Kasumi-1 (cell line): ENCODE results near the gene SRCIN1.
"Not testable (repeated sequence)": the region's sequence is repeated elsewhere in the genome, so short reads cannot be mapped to it uniquely, and the experiment has no call there.

ENCODE experiments used
- DNase-seq, 2 experiments: peaks; one replicate each; lab custom pipeline; 2025; lab: John Stamatoyannopoulos, UW

The SRCIN1 gene

DNA sequence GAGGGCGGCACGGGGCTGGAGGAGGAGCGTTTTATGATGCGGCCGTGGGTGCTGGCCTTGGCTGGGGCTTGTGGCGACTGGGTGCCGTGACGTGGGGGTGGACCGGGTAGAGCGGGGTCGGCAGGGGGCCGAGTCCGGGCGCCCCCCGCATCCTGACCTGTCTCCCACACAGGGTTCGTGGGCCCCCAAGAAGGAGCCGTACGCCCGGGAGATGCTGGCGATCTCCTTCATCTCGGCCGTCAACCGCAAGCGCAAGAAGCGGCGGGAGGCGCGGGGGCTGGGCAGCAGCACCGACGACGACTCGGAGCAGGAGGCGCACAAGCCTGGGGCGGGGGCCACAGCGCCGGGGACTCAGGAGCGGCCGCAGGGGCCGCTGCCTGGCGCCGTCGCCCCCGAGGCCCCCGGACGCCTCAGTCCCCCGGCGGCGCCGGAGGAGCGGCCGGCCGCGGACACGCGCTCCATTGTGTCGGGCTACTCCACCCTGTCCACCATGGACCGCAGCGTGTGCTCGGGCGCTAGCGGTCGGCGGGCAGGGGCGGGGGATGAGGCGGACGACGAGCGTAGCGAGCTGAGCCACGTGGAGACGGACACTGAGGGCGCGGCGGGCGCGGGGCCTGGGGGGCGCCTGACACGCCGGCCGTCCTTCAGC lies 95.9 kb downstream of the SRCIN1 start:
- DNase-seq, result no peak

DNA sequence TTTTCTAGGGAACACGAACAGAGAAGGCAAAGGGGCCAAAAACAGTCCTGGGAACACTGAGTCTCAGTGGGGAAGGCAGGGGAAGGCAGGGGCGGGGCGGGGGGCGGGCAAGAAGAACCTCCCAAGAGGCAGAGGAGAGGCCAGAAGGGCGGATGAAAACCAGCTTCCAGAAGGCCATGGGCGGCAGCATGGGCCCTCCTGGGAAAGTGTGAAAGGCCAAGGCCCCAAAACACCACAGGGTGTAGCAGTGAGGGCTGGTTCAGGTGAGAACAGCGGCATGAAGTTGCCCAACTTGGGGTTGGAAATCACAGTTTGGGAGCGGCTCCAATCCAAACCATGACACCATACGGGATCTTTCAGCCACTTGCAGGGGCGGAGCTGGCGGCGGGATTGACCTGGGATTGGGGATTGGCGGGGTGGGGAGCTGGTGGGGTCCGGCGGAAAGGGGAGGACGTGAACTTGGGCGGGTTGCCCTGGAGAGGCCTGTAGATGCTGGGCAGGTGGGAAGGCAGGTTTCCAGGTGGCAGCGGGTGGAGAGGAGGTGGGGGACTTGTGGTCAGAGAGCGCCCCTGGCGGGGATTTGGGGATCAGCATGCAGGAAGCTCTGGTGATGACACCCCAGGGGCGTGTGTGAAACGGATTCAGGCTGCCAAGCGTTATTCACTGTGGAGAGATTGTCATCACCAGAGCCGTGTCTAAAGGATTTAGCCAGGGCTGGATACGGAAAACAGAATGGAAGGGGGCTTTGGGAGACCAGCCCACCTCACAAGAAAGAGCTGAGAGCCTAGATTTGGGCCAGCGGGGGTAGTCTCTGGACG lies 96.6 kb downstream of the SRCIN1 start:
- DNase-seq, result no peak

DNA sequence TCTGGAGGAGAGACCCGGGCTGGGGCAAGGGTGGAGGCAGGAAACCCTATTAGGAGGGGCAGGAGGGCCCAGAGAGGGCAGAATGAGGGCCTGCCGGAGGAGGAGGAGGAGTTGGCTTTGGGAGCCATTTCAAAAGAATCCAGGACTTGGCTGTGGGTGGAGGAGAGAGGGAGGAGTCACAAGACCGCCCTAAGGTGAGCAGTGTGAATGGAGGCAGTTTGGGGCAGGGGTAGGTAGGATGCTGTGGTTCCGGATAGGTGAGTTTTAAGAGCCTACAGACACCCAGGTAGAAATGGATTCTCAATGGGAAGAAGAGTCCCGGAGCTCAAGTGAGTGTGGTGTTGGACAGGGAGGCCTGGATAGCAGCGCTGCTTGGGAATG lies 97.2 kb downstream of the SRCIN1 start:
- DNase-seq, result peak; percentile 47 to 70

DNA sequence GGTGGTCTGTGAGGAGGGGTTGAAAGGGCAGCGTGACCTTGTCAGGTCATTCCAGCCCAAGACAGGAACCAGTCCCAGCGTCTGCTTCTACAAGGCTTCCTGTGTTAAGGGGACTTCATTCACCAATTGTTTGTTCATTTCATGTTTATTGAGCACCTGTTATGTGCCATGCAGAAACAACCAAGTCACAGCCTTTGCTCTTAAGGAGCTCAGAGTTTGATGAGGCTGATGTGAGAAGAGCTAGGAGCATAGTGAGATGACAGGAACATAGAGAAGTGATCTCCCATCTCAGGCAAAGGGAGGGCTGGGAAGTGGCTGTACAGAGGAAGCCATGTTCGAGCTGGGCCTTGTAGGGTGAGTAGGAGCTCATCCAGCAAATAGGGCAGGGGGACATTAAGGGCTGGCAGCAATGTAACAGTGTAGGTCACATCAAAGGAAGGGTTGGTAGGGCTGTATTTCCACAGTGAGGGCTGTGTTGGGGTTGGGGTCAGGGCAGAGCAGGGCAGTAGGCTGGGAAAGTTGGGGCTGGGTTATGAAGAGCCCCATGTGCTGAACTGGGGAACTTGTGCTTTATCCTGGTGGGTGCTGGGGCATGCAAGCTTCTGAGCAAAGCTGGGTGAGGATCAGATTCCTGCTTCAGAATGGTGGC lies 97.7 kb downstream of the SRCIN1 start:
- no peak for DNase-seq

DNA sequence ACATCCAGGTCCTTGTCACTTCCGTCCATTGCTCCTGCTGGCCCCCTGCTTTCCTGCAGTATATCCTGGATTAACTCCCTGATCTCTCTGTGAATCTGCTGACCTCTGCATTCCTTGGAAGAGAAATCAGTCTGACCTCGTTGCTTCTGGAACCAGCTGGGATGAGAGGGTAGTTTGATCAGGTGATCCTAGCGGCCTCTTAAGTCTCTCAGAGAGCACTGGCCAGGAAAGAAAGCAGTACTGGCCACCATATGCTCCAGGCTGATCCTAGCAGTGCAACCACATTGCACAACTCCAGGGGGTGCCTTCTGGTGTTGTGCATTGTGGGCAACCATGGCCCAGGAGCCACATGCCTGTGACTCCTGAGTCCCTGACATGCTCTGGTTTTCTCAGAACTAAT lies 98.3 kb downstream of the SRCIN1 start:
- no peak for DNase-seq

DNA sequence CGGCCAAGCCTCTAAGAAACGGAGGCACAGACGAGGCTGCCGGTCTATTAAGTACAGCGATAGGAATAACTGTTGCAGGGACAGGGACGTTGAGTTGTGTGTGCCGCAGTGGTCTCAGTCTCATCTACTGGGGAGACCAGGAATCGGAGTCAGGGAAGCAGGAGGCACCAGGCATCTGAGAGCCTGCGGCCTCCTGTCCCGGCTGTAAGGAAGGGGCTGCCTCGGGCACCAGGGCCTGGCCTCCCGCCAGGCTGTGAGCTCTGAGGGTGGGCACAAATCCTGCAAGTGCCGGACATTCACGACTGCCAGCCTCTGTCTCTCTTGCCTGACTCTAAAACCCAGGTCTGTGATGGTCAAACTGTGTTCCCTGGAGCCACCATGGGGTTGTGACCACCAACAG lies 101.5 kb downstream of the SRCIN1 start:
- DNase-seq, result no peak

DNA sequence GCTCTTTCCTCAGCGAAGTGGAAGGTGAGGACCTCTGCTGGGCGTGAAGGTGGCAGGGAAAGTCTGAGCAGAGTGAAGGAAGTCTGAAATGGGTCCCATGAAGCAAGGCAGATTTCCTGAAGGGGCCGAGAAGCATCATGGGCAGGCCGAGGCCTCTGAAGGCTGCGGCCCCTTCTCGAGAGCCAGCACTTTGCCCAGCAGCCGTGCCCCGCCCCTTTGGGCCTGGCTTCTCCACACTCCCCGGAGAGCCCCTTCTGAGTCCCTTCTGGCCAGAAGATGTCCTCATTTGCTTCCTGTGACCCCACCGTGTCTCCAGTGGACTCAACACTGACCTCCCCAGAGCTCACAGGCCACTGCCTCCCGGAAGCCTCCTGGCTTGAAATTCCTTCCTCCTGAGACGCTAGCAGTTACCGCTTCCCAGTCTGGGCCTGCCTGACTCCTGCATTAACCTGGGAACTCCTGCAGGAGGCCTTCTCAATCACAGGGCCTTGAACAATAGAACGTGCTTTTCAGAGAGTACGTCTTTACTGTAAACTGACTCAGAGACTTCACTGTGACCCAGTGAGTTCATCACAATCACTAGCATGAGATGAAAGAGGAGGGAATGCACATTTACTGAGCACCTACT lies 102.4 kb downstream of the SRCIN1 start:
- not testable (repeated sequence) for DNase-seq

DNA sequence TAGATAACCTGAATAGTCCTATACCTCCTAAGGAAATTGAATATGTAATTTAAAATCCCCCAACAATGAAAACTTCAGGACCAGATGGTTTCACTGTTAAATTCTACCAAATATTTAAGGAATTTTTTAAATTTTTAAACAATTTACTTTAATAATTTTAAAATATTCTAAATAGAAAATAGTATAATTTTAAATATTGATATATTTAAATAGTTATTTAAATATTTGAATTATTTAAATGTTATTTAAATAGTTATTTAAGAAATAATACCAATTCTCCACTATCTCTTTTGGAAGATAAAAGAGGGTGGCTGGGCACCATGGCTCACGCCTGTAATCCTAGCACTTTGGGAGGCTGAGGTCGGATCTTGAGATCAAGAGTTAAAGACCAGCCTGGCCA lies 104.0 kb downstream of the SRCIN1 start:
- DNase-seq, result not testable (repeated sequence)

DNA sequence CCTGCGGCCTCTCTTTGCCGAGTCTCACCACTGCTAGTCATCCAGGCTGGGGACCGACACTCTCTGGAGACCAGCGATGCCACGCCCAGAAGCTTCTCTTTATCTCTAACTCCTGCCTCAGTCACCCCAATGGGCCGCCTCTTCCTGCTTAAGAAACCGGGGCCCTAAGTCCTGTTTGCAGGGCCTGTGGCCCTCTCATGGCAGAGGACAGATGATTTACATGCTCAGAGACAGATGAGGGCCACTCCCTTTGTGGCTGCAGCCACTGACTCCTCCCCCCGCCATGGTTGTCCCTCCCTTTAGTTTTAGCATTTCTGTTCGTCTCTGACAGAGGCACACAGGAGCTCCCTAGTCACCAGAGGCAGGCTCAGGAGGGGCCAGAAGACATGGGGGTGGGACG lies 106.5 kb downstream of the SRCIN1 start:
- DNase-seq, result not testable (repeated sequence)

DNA sequence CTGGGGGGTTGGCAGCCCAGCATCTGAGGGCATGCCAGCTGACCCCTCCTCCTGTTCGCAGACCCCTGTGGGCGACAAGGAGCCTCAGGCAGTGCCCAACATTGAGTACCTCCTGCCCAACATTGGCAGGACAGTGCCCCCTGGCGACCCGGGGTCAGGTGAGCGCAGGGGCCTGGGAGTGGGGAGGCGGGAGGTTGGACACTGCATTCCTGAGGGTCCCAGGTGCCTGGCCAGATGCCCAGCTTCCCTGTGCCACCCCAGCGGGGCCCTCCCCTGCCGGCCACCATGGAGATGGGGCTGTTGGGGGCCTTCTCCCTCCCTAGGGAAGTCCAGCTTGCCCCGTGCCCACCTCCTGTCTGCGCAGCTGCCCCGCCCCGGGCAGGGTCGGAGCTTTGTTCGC lies 107.4 kb downstream of the SRCIN1 start:
- no peak for DNase-seq

DNA sequence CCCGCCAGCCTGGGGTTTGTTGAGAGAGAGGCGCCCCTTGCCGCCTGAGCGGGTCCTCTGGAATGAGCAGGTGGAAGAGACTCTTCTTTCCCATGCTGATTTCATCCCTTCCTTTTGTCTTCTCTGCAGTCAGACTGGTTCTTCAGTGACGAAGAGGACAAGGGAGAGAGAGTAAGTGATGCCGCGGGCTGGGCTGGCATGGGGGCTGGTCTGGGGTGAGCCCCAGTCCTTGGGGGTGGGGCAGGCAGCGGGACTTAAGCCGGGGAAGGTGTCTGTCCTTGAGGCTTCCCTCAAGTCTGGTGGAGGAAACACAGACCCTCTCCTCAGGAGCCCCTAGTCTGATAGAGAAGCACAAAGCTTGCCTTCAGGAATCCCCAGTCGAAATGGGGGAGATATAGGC lies 108.1 kb downstream of the SRCIN1 start:
- not testable (repeated sequence) for DNase-seq

DNA sequence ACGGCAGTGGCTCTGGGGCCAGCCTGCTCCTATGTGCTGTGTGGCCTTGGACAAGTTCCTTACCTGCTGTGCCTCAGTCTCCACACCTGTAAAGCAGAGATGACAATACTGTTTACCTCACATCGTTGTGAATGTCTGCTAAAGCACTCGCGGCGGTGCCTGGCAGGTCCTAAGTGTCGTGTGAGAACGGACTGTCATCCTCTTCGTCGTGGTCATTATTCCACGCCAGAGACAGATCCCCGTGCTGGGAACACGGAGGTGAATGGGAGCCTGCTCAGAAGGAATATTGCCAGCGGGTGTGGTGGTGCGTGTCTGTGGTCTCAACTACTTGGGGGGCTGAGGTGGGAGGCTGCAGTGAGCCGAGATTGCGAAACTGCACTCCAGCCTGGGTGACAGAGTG lies 111.6 kb downstream of the SRCIN1 start:
- not testable (repeated sequence) for DNase-seq

DNA sequence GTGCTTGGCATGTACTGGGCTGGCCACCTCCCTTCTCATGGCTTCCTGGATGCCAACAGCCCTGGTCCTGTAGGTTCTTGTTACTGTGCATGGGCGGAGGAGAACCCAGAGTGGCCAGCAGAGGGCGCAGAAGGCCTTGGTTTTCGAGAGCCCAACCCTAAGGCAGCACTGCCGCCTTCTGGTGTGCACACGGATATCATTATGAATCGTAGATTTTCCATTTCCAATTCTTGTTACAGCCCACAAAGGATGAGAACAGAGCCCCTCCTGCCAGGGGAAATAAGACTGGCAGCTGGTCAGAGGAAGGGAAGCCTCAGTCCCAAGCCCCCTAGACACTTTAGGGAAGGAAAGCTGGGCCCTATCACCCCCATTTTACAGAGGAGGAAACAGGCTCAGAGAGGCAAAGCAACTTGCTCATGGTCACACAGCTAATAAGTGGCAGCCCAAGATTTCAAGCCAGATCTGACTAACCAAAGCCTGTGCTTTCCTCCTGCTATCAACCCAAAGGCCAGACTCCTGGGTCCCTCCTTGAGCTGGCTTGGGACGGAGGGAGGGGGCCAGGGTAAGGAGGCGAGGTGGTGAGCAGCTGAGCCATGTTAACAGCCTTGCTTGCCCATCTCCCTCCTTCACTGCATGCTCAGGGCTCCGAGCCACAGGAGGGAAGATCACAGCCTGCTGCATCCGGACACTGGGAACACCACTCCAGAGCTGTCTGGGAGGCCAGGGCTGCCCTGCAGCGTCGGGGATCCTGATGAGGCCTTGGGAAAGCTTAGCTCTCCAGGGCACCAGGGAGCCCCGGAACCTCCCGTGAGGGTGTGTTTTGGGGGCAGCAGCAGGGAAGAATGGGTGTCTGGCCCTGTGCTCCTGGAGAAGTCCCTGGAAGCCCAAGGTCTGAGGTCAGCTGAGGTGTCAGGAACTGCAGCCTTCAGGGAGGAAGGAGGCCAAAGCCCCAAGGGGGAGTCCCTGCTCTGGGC lies 113.4 kb downstream of the SRCIN1 start:
- peak; percentile 77 to 80 for DNase-seq

DNA sequence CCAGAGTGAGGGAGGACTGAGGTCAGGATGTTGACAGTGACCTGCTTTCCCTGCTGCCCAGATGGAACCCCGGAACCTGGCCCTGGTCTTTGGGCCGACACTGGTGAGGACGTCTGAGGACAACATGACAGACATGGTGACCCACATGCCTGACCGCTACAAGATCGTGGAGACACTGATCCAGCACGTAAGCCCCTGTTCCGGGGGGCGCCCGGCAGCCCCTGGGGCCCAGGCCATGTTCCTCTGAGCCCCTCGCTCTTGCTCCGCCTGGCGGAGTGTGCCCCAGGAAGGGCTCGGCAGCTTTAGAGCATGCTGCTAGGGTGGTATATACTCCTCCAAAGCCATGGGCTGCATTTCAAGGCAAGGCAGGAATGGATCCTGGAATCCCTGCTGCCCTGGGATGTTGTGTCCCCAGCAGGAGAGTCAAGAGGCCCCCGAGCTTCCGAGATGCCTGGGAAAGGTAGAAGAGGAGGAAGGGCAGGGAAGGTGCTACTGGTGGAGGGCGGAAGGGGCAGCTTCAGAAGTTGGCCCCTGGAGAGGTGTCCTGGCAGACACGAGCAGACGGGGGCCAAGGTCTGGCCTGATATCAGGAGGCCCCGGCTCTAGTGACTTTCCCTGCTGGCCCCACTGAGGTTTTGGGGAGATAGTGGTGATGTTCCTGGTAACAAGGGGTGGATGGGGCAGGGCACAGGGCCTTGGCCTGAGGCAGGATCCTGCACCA lies 114.2 kb downstream of the SRCIN1 start:
- not testable (repeated sequence) for DNase-seq

DNA sequence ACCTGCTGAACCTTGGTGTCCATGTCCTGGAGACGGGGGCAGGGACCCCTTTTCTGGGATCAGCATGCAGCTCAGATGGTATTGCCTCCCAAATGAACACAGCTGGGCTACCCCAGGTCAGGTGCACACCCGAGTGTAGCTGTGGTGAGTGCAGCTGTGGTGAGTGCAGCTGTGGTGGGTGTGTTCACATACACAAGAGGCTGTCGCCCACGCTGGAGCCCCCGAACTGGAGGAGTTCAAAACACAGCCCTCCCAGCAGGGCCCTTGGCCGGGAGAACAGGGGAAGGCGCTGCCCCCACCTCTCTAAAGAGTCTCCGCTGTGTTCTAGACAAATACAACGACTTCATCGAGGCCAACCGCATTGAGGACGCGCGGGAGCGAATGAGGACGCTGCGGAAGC lies 116.0 kb downstream of the SRCIN1 start:
- not testable (repeated sequence) for DNase-seq

DNA sequence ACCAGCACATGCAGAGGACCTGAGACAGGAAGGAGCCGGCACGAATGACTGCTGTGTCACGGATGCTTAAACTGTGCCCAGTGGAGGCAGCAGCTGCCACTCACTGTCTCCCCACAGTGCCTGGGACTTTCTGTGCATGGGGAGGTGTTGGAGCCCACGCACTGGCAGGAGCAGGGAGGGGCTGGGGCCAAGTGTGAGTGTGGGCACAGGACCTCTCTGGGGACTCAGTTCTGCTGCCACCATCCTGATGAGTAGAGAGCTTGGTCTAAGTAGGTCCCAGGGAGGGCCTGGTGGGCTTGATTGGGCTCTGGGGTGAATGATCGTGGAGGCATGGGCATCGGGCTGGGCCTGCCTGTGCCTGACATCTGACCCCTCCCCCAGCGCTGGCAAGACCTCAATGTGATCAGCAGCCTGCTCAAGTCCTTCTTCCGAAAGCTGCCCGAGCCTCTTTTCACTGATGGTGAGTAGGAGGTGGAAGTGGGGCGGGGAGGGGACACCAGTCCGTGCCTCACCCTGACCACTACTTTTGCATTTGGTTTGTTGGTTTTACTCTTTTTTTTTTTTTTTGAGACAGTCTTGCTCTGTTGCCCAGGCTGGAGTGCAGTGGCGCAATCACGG lies 120.0 kb downstream of the SRCIN1 start:
- DNase-seq, result not testable (repeated sequence)

DNA sequence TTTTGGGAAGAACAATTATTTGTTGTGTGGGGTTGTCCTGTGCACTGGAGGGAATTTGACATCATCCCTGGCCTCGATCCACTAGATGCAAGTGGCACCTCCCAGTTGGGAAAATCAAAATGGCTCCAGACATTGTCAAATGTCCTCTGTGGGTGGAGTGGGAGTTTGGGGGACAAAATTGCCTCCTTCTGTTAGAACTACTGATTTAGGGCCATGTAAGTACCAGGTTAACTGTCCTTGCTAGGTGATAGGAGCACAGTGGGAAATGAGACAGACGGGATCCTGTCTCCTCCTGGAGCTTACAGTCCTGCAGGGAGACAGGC lies 120.6 kb downstream of the SRCIN1 start:
- DNase-seq, result no peak

DNA sequence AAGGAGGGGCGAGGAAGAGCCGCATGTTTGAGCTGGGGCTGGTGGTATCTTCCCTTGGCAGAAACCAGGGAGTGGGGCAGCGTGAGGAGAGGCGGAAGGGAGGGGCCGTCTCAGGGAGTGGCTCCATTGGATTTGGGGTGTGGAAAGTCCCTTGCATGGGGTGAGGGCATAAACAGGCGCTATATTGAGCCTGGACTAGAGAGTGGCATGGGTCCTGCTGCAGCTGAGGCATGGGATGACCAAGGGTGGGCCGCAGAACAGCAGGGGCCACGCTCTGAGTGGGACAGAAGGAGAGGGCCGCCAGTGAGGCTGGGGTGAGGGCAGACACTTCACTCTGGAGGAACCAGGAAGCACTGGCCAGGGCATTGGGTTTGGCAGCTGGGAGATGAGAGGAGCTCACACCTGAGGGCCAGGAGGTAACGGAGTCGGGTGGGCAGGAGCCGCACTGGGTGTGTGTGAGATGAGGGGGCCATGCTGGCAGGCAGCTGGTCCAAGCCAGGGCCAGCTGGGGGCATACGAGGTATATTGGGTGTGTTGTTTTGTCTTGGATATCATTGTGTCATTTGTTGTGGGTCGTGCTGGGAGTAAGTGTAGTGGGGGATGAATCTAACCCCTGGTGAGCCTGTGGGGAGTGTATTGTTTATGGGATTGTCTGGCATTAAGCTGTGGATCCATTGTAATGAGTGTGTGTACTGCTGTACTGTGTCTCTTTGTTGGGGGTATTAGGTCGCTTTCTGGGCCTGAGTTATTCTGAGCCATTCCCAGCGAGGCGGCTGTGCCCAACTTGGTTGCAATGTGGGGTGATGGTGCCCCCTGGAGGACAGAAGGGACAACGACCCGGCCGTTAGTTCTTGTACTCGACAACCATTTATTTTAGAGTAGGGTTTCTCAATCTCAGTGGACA lies 121.3 kb downstream of the SRCIN1 start:
- DNase-seq, result peak; percentile 61 to 62

DNA sequence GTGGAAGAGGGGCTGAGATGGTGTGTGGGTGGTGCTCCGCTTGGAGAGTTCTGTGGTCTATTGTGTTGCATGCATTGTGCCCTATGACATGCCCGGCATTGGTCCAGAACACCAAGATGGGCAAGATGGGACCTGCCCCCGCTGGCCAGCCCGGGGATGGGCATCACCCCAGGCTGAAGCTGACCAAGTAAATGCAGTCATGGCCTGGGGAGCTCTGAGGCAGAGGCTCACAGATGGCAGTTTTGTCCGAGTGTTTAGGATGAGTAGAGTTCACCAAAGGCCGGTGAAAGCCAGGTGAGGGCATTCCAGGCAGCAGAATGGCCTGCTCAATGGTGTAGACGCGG lies 123.1 kb downstream of the SRCIN1 start:
- not testable (repeated sequence) for DNase-seq
